Measurements from ENCODE around the gene SMPD3.

The SMPD3 gene

DNA sequence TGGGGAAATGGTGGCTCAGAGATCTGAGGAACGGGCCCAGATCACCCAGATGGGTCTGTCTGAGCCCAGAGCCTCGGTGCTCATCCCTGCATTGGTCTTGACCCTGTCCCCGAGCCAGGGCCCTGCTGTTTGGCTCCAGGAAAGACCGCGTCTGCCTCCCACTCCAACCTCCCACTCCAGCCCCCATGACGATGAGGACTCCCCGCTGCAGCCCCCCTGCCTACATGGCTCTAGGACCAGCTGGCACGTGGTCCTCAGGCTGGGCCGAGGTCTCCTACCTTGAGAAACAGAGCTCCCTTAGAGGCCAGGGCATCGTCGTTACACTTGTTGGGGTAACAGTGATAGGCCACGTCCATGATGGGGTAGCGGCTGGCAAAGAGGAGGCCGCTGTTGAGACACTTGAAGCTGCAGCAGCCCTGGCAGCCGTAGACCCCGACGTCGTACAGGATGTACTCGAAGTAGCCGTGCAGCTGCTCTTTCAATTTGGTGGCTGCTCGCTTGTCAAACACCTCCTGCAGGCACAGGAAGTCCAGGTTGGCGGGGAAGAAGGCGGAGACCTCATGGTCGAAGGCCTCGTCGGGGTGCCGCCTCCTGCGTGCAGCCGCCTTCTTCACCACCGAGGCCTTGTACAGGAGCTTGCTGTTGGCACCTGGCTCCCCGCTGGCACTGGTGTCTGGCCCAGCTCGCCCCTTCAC is 77.6 kb downstream of the SMPD3 start:
- no peaks in the 10 kb centered on the region for H3K36me3 Mint-ChIP-seq
- H3K4me3 Mint-ChIP-seq = peak overlapping the region; percentile 32
- H3K27ac Mint-ChIP-seq = peak overlapping the region; percentile 42
- peaks cover 59% of the 10 kb centered on the region for H3K4me1 Mint-ChIP-seq
- H3K27me3 Mint-ChIP-seq = no peaks in the 10 kb centered on the region
- ATAC-seq = peak; percentile 3
- H3K9me3 Mint-ChIP-seq = no peaks in the 10 kb centered on the region

DNA sequence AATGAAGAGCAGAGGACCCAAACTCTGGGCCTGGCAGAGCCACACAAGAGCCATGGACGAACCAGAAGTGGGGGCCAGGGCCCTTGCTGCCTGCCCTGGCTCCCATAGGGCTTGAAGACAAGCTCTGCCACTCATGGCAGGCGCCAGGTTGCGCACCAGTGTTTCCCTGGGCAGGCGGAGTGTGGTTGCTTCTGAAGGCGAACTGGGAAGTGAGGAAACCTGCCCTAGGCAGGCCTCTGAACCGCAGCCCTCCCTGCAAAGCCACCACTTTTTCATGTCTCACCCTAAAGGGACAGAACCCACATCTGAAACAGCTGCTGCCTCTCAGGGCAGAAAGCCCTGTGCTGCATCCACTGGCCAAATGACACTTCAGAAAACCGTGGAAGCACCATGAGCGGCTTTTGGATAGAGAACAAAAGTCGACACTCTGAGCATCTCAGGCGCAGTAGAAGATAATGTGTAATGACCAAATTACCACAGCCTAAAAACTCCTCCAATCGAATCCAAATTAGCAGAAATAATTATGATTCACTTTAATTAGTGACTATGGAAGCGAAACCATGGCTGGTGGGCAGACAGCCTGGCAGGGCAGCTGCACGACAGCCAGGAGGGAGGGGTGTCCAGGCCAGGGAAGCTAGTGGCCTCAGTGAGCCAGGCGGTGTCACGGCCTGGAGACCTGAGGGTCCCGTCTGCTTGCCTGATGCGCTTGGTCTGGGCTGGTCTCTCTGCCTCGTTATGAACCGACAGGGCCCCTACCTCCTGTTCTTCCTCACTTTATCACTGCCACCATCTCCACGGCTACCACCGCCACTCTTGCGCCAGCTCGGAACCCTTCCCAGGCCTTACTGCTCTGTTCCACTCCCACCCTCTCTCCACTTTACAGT is 78.4 kb downstream of the SMPD3 start:
- ATAC-seq = peak; percentile 63
- H3K27ac Mint-ChIP-seq = peak overlapping the region; percentile 56
- no peaks in the 10 kb centered on the region for H3K36me3 Mint-ChIP-seq
- H3K27me3 Mint-ChIP-seq = no peaks in the 10 kb centered on the region
- H3K4me3 Mint-ChIP-seq = peak overlapping the region; percentile 32
- peaks cover 67% of the 10 kb centered on the region for H3K4me1 Mint-ChIP-seq
- H3K9me3 Mint-ChIP-seq = no peaks in the 10 kb centered on the region

DNA sequence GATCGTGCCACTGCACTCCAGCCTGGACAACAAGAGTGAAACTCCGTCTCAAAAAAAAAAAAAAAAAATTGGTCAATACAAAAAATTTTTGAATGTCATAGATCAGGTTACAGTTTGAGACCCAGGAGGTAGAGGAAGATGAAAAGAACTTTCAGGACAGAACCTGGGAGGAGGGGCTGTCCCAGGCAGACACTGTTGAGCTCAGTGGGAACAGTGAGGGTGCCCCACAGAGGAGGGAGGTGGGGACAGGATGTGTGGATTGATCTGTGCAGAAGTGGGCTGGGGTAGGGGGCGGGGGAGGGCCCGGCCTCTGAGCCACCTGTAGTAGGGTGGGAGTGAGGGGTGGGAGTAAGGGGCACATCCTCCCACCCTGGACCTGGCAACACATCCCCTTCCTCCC is 79.1 kb downstream of the SMPD3 start:
- peak overlapping the region; percentile 75 for H3K4me3 Mint-ChIP-seq
- ATAC-seq = peak; percentile 17
- no peaks in the 10 kb centered on the region for H3K27me3 Mint-ChIP-seq
- H3K4me1 Mint-ChIP-seq = peaks cover 75% of the 10 kb centered on the region
- H3K27ac Mint-ChIP-seq = peak overlapping the region; percentile 56
- no peaks in the 10 kb centered on the region for H3K36me3 Mint-ChIP-seq
- H3K9me3 Mint-ChIP-seq = no peaks in the 10 kb centered on the region

DNA sequence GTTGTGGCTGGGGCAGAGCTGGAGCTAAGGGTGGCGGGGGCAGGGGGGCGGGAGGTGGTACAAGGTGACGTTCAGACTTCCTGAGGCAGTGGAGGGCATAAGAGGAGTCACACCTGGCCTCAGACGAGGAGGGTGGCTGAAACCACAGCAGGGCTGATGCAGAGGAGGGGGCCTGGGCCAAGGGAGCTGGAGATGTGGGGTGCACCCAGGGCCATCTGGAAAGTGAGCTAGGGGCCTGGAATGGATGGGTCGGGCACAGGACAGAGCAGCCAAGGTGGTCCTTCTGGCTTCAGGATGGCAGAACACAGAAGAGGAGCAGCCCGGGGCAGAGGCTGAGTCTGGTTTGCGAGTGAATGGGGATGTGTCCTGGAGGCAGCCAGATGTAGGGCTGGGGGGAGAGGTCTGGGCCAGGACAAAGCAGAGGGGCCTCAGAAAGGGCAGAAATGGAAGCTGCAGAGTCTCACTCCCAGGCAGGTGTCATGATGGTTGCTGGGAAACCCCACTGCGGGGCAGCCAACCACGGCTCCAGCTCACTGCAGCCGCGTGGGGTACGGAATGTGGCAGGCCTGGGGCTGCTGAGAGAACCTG is 79.9 kb downstream of the SMPD3 start:
- Mint-ChIP-seq H3K27me3 (no peaks in the 10 kb centered on the region), H3K27ac (peak overlapping the region; percentile 56), H3K4me1 (peaks cover 79% of the 10 kb centered on the region), H3K9me3 (no peaks in the 10 kb centered on the region), H3K4me3 (peak overlapping the region; percentile 75), H3K36me3 (no peaks in the 10 kb centered on the region)
- ATAC-seq = peak; percentile 68

DNA sequence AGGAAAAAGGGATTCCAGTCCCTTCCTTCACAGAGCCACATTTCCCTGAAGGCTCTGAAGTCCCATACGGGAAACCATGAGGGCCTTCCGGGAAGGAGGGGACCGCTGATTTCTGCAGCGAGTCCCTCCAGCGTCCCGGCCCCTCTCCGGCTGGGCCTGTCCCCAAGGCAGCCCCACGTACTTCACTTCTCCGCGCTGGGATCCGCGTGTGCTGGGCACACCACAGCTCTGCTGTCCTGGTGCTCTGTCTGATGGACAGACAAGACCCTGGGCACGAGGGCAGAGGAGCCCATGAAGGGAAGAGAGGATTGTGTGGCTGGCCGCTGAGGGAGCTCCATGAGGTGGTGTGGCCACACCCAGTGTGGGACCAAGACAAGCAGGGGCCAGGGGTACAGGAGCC is 80.4 kb downstream of the SMPD3 start:
- Mint-ChIP-seq H3K4me1 (peaks cover 79% of the 10 kb centered on the region), H3K27ac (peak overlapping the region; percentile 56), H3K9me3 (no peaks in the 10 kb centered on the region), H3K36me3 (no peaks in the 10 kb centered on the region), H3K27me3 (no peaks in the 10 kb centered on the region), H3K4me3 (no peak overlapping the region)
- ATAC-seq = no peak

DNA sequence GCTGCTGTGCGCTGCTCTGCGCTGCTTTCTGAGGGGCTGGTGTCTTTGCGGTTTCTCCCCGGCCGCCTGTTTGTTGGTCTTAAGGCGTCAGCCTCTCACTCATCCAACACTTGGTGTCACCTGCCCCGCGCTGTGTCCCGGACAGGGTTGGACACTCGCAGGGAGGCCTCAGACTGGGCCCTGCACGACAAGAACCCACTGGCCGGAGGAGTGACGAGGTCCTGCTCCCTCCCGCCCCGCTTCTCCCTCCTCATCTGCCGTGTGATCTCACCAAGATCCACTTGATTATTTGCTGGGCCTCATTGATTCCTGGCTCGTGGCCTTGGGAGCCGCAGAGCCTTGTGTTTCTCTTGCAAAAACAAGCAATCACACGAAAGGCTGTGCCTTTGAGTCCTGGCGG is 80.9 kb downstream of the SMPD3 start:
- peaks cover 79% of the 10 kb centered on the region for H3K4me1 Mint-ChIP-seq

DNA sequence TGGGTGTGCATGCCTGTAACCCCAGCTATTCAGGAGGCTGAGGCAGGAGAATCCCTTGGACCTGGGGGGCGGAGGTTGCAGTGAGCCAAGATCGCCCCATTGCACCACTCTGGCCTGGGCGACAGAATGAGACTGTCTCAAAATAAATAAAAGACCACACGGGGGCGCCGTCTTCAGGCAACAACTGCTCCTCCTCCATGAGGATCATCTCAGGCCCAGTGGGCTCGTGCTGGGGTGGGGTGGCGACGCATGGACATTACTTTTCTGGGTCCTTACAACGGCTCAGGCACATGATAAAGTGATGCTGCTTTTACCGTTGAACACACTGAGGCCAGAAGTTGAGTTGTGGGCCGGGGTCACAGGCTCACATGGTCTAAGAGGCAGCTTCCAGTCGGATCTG is 81.3 kb downstream of the SMPD3 start:
- Mint-ChIP-seq H3K4me3 (no peak overlapping the region), H3K27ac (no peak overlapping the region), H3K4me1 (peaks cover 79% of the 10 kb centered on the region), H3K36me3 (no peaks in the 10 kb centered on the region), H3K27me3 (no peaks in the 10 kb centered on the region), H3K9me3 (no peaks in the 10 kb centered on the region)
- no peak for ATAC-seq

More for the DNA sequence above, 80.9 kb downstream of the SMPD3 start:
- no peak overlapping the region for H3K27ac Mint-ChIP-seq
- no peak for ATAC-seq
- H3K4me3 Mint-ChIP-seq = no peak overlapping the region
- H3K9me3 Mint-ChIP-seq = no peaks in the 10 kb centered on the region
- no peaks in the 10 kb centered on the region for H3K27me3 Mint-ChIP-seq
- H3K36me3 Mint-ChIP-seq = no peaks in the 10 kb centered on the region

DNA sequence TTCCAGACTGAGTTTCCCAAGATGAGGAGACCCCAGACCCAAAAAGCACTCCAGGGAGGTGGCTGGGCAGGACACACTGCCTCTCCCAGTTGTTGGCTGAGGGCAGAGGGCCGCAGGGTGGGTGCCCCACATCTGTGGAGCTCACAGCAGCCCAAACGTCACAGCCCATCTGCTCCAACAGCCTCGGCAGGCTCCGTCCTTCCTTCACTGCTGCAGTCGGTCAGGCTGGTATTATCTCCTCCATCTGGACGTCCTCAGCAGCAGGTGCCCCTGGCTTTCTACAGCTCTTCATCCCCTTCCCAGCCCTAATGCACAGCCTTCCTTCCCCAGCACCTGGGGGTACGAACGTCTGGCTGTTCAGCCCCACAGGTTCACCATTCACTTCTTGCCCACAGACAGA is 82.2 kb downstream of the SMPD3 start:
- Mint-ChIP-seq H3K36me3 (no peaks in the 10 kb centered on the region), H3K27ac (peak overlapping the region; percentile 69), H3K27me3 (no peaks in the 10 kb centered on the region), H3K4me3 (no peak overlapping the region), H3K9me3 (no peaks in the 10 kb centered on the region), H3K4me1 (peaks cover 72% of the 10 kb centered on the region)
- ATAC-seq = no peak

DNA sequence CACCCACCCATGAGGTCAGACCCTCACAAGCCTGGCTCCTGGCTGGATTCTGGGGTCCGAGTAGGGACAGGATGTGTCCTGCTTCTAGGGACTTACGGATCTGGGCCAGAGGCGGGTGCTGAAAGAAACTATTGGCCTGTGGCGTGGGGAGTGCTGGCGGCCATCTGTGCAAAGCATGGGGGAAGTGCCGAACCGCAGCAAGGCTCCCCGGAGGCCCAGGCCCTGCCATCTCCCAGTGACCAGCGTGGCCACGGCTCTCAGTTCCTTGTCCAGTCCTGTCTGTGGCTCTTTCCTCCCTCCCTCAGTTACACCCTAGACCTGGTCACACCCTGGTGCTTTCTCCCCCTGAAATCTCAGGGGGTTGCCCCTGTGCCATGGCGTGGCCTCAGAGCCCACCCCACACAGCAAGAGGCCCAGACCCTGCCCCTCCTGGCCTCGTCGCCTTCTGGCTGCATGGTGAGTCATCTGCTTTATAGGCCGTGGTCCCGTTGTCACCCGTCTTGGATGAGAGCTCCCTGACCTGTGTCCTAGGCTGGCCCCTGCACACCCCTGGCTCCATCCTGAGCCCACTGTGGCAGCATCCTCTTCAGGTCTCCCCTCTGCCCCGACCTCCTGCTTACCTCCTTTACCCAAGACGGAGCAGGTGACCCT is 83.0 kb downstream of the SMPD3 start:
- Mint-ChIP-seq H3K9me3 (no peaks in the 10 kb centered on the region), H3K27me3 (no peaks in the 10 kb centered on the region), H3K27ac (peak overlapping the region; percentile 69), H3K36me3 (peaks cover 6% of the 10 kb centered on the region), H3K4me1 (peaks cover 64% of the 10 kb centered on the region), H3K4me3 (peak overlapping the region; percentile 6)
- ATAC-seq = peak; percentile 49

DNA sequence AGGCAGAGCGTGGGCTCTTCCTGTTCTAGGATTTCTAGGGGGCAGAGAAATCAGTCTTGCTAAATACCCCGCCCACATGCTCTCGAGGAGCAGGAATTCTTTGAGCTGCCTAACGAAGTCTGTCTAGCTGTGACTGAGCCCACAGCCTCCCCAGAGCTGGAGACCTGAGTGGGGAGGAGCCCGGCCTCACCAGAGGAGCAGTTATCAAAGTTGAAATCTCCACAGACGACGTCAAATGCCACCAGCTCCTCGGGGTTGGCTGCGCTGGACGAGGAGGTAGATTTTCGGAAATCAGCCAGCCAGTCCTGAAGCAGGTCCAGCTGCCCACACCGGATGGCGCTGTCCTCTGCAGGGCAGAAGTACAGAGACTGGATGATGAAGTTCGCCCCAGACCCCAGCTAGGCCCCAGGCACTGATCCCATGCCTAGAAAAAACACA is 83.7 kb downstream of the SMPD3 start:
- Mint-ChIP-seq H3K36me3 (peaks cover 7% of the 10 kb centered on the region), H3K9me3 (no peaks in the 10 kb centered on the region), H3K4me3 (no peak overlapping the region), H3K27ac (peak overlapping the region; percentile 69), H3K27me3 (no peaks in the 10 kb centered on the region), H3K4me1 (peaks cover 57% of the 10 kb centered on the region)
- ATAC-seq = no peak

DNA sequence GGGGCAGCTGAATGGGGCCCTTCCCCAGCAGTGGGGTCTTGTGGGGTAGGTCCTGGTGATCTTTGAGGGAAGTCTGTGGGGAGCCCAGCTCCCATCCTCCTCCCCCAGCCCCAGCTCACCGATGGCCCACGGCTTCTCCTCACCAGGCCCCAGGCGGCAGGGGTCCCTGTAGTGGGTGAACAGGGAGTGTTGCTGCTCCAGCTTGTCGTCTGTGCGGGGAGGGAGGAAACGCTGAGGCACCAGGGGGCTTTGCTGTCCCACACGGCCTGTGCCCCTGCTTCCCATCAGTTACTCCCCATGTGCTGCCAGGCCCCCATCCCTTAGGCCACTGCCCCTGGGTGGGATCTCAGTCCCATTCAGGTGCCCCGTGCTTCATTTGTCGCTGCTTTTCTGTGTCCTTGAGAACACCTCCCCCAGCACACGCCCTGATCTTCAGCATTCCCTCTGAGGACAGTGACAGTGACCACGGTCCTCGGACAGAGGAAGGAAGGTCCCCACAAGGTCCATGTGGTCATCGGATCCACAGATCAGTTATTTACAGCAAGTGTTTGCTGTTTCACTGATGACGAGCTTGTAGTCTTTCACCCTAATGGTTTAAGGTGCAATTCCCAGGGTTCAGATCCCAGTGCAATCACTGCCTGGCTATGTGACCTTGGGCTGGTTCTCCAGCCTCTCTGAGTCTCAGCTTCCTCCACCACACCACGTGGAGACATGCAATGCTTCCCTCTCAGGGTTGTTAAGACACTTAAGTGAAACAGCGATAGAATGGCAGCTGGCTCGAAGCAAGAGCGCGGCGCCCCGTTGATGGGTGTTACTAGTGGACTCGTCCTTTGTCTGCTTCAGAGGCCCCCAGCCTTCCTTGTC is 84.4 kb downstream of the SMPD3 start:
- no peaks in the 10 kb centered on the region for H3K9me3 Mint-ChIP-seq
- H3K36me3 Mint-ChIP-seq = peaks cover 7% of the 10 kb centered on the region
- H3K27me3 Mint-ChIP-seq = no peaks in the 10 kb centered on the region
- no peak overlapping the region for H3K27ac Mint-ChIP-seq
- H3K4me3 Mint-ChIP-seq = no peak overlapping the region
- no peak for ATAC-seq
- peaks cover 50% of the 10 kb centered on the region for H3K4me1 Mint-ChIP-seq

DNA sequence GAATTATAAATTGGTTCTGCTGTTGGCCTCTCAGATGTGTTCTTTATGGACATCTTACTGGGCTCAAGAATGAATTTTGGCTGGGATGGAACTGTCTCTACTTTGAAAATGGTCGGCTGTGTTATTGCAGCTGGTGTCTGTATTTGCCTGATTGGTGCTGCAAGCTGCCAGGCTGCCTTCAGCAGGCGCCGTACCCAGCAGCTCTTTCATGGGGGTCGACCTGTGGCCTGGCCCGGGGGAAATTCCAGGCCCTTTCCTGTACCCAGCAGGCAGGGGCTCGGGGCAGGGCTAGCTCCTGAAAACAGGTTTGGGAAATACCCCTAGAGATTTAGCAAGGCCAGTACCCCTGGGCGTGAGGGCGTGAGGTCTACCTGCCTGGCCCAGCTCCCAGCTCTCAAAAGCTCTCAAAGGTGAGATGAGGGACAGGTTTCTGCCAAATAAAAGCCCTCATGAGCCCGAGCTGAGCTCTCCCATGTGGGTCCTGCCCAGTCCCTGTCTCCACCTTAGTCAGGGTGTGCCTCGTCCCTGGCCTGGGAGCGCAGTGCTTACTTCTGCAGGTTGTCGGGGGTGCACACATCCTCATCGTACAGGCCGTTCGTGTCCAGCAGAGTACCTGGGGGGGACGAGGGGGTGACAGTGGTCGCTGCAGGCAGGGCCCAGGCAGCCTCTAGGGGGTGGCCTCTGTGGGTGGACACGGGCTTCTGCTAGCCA is 85.2 kb downstream of the SMPD3 start:
- H3K36me3 Mint-ChIP-seq = peaks cover 11% of the 10 kb centered on the region
- H3K4me3 Mint-ChIP-seq = no peak overlapping the region

DNA sequence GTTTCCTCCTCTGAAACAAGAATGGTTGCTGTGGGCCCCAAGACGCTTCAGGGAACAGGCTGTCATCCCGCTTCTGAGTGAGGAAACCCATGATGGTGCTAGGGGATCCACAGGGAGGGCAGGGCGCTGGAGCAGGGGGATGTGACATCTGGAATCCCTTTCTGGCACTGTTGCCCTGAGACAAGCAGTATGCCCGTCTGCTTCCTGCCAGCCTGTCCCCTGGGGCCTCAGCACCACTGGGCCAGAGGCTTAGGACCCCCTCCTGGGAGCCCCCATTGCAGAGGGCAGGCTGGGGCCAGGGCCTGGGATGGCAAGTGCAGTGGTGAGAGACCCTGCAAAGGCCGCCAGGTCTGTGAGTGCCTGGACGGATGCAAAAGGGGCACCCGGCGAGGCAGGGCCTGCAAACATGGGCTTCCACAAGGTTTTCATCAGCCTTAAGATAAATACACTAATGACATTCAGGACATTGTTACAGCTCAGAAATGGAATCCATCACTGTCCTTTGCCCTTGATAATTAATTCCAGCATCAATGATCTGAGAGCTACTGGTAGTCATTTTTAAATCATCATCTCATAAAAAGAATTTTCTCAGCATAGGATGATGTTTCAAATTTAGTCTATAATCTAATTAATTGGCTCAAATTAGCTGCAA is 85.9 kb downstream of the SMPD3 start:
- peaks cover 18% of the 10 kb centered on the region for H3K36me3 Mint-ChIP-seq
- H3K27me3 Mint-ChIP-seq = no peaks in the 10 kb centered on the region
- H3K9me3 Mint-ChIP-seq = no peaks in the 10 kb centered on the region
- no peak overlapping the region for H3K4me3 Mint-ChIP-seq
- peaks cover 35% of the 10 kb centered on the region for H3K4me1 Mint-ChIP-seq
- H3K27ac Mint-ChIP-seq = no peak overlapping the region
- no peak for ATAC-seq

More for the DNA sequence above, 85.2 kb downstream of the SMPD3 start:
- no peaks in the 10 kb centered on the region for H3K27me3 Mint-ChIP-seq
- no peaks in the 10 kb centered on the region for H3K9me3 Mint-ChIP-seq
- H3K27ac Mint-ChIP-seq = no peak overlapping the region
- peaks cover 42% of the 10 kb centered on the region for H3K4me1 Mint-ChIP-seq
- no peak for ATAC-seq
